IMR-90 (cell line): ENCODE data around the gene PBXIP1. TPM values are rescaled to one million over a fixed set of nuclear protein-coding genes. Genes with fewer than 3 reads are reported as not detected.

Experiments
- microRNA-seq, 2 experiments: library from miRNA; stranded (forward) in 1 of 2; unstranded in 1 of 2; fragments of 10-50 nt in 1 of 2; fragments of <30 nt in 1 of 2; gene quantifications in 1 of 2; microRNA quantifications in 1 of 2; one replicate each; pipeline versions ENCODE3 to v1.1.0; 2013 to 2020; ENCODE audit not compliant: insufficient read depth in 1 of 2, insufficient read length in 1 of 2, unreplicated experiment in 1 of 2
- polyA plus RNA-seq, 3 experiments: library from polyadenylated mRNA; depleted of rRNA; stranded (reverse); fragments of >200 nt; gene quantifications; 2 replicates each; pipeline ENCODE4 v1.2.3, GENCODE V29; 2012; ENCODE audit warnings: low replicate concordance in 1 of 3
- small RNA-seq, 5 experiments: library from RNA; depleted of rRNA; stranded (forward); fragments of <200 nt; gene quantifications; one replicate each; pipeline ENCODE3, GENCODE V24; 2012
- total RNA-seq: library from RNA; depleted of rRNA; stranded (reverse); fragments of >200 nt; gene quantifications from 2 replicates; pipeline ENCODE4 v1.2.3, GENCODE V29; 2012; rRNA removed

The PBXIP1 gene
- total and polyA plus RNA-seq, 2 of the 4 experiments (the other 2 are of a cell fraction) = 28.3 to 44.2 TPM

Small RNA genes within 50 kb of the gene (microRNA-seq; reads per million reads assigned to microRNA genes)
- gene MIR4258 (ENCODE audit: insufficient read depth in 1 of 2, insufficient read length in 1 of 2, unreplicated experiment in 1 of 2) = 0 reads per million in 2 experiments
- not detected for gene RF00017 (ENCODE audit: insufficient read depth, insufficient read length)

Small RNA genes within 50 kb of the gene (small RNA-seq; reads per million reads assigned to genes)
- gene MIR4258 (0 reads per million in 5 experiments), gene RF00017 (0 reads per million in 5 experiments)

Other genes starting within 250 kb of the PBXIP1 start
- gene KCNN3, start 85.8 kb downstream of the PBXIP1 start, total RNA-seq = not detected in 2 replicates
- 0.02 and 0.07 TPM in 2 replicates for gene KCNN3, start 85.8 kb downstream of the PBXIP1 start, polyA plus RNA-seq (2012; rRNA removed)
- 7.2 and 9.0 TPM in 2 replicates for gene PMVK, start 19.4 kb downstream of the PBXIP1 start, total RNA-seq
- gene PMVK, start 19.4 kb downstream of the PBXIP1 start, polyA plus RNA-seq (2012; rRNA removed) = 28.1 and 31.8 TPM in 2 replicates
- gene PYGO2, start 5.7 kb upstream of the PBXIP1 start, total RNA-seq = 5.3 and 5.4 TPM in 2 replicates
- 12.3 and 14.8 TPM in 2 replicates for gene PYGO2, start 5.7 kb upstream of the PBXIP1 start, polyA plus RNA-seq (2012; rRNA removed)
- gene SHC1, start 14.6 kb upstream of the PBXIP1 start, total RNA-seq = 291 and 355 TPM in 2 replicates
- gene SHC1, start 14.6 kb upstream of the PBXIP1 start, polyA plus RNA-seq (2012; rRNA removed) = 337 and 352 TPM in 2 replicates
- gene CKS1B, start 18.6 kb upstream of the PBXIP1 start, total RNA-seq = 129 and 140 TPM in 2 replicates
- 195 and 272 TPM in 2 replicates for gene CKS1B, start 18.6 kb upstream of the PBXIP1 start, polyA plus RNA-seq (2012; rRNA removed)
- gene FLAD1, start 27.2 kb upstream of the PBXIP1 start, total RNA-seq = 19.7 and 26.3 TPM in 2 replicates
- gene FLAD1, start 27.2 kb upstream of the PBXIP1 start, polyA plus RNA-seq (2012; rRNA removed) = 37.3 and 39.9 TPM in 2 replicates
- gene LENEP, start 37.5 kb upstream of the PBXIP1 start, total RNA-seq = not detected in 2 replicates
- not detected in 2 replicates for gene LENEP, start 37.5 kb upstream of the PBXIP1 start, polyA plus RNA-seq (2012; rRNA removed)
- gene ZBTB7B, start 46.7 kb upstream of the PBXIP1 start, total RNA-seq = 7.2 and 7.7 TPM in 2 replicates
- gene ZBTB7B, start 46.7 kb upstream of the PBXIP1 start, polyA plus RNA-seq (2012; rRNA removed) = 17.4 and 22.4 TPM in 2 replicates
- not detected in 2 replicates for gene DCST2, start 77.7 kb upstream of the PBXIP1 start, total RNA-seq
- gene DCST2, start 77.7 kb upstream of the PBXIP1 start, polyA plus RNA-seq (2012; rRNA removed) = 0.14 and 0.30 TPM in 2 replicates
- not detected in 2 replicates for gene DCST1, start 77.7 kb upstream of the PBXIP1 start, total RNA-seq
- gene DCST1, start 77.7 kb upstream of the PBXIP1 start, polyA plus RNA-seq (2012; rRNA removed) = not detected in 2 replicates
- 25.6 and 29.7 TPM in 2 replicates for gene ADAM15, start 95.2 kb upstream of the PBXIP1 start, total RNA-seq
- gene ADAM15, start 95.2 kb upstream of the PBXIP1 start, polyA plus RNA-seq (2012; rRNA removed) = 52.4 and 65.6 TPM in 2 replicates
- 3.3 and 3.8 TPM in 2 replicates for gene EFNA4, start 107.6 kb upstream of the PBXIP1 start, total RNA-seq
- gene EFNA4, start 107.6 kb upstream of the PBXIP1 start, polyA plus RNA-seq (2012; rRNA removed) = 11.8 and 16.3 TPM in 2 replicates
- 0.56 and 0.72 TPM in 2 replicates for gene EFNA3, start 122.7 kb upstream of the PBXIP1 start, total RNA-seq
- gene EFNA3, start 122.7 kb upstream of the PBXIP1 start, polyA plus RNA-seq (2012; rRNA removed) = 1.6 TPM in 2 replicates
- gene EFNA1, start 171.8 kb upstream of the PBXIP1 start, total RNA-seq = 0.28 and 0.90 TPM in 2 replicates
- gene EFNA1, start 171.8 kb upstream of the PBXIP1 start, polyA plus RNA-seq (2012; rRNA removed) = 1.4 and 1.6 TPM in 2 replicates
- gene SLC50A1, start 179.8 kb upstream of the PBXIP1 start, total RNA-seq = 20.6 and 21.1 TPM in 2 replicates
- 19.5 and 20.8 TPM in 2 replicates for gene SLC50A1, start 179.8 kb upstream of the PBXIP1 start, polyA plus RNA-seq (2012; rRNA removed)
- 29.0 and 30.6 TPM in 2 replicates for gene DPM3, start 184.4 kb upstream of the PBXIP1 start, total RNA-seq
- gene DPM3, start 184.4 kb upstream of the PBXIP1 start, polyA plus RNA-seq (2012; rRNA removed) = 129 and 138 TPM in 2 replicates
- gene KRTCAP2, start 217.2 kb upstream of the PBXIP1 start, total RNA-seq = 76.1 and 76.7 TPM in 2 replicates
- gene KRTCAP2, start 217.2 kb upstream of the PBXIP1 start, polyA plus RNA-seq (2012; rRNA removed) = 189 and 232 TPM in 2 replicates
- gene TRIM46, start 217.8 kb upstream of the PBXIP1 start, total RNA-seq = 2.3 and 2.5 TPM in 2 replicates
- gene TRIM46, start 217.8 kb upstream of the PBXIP1 start, polyA plus RNA-seq (2012; rRNA removed) = 6.2 and 6.9 TPM in 2 replicates